ENCODE data around the gene DICER1. TPM values are rescaled to one million over a fixed set of nuclear protein-coding genes. Genes with fewer than 3 reads are reported as not detected.
"Not testable (repeated sequence)": the region's sequence is repeated elsewhere in the genome, so short reads cannot be mapped to it uniquely, and the experiment has no call there.

The DICER1 gene
- total RNA-seq, 1 experiment from 2014 or later: 11.2 TPM

GRCh38 chr14:95190857-95191256 lies 33.5 kb upstream of the DICER1 start:
- no peak for DNase-seq
- Histone ChIP-seq H3K27me3 (no peaks in the 10 kb centered on the region), H3K36me3 (no peaks in the 10 kb centered on the region), H3K9me3 (no peaks in the 10 kb centered on the region), H3K4me3 (no peak overlapping the region)

- Histone ChIP-seq H3K4me3 (no peak overlapping the region), H3K27me3 (no peaks in the 10 kb centered on the region), H3K36me3 (no peaks in the 10 kb centered on the region), H3K9me3 (no peaks in the 10 kb centered on the region)
- DNase-seq: no peak
Measured at GRCh38 chr14:95190346-95190840, 33.1 kb upstream of the DICER1 start.

- Histone ChIP-seq H3K36me3 (no peaks in the 10 kb centered on the region), H3K27me3 (no peaks in the 10 kb centered on the region), H3K9me3 (no peaks in the 10 kb centered on the region), H3K4me3 (no peak overlapping the region)
- DNase-seq: no peak
Measured at GRCh38 chr14:95189367-95190132, 32.2 kb upstream of the DICER1 start.

GRCh38 chr14:95188380-95188779 lies 31.1 kb upstream of the DICER1 start:
- Histone ChIP-seq H3K36me3 (no peaks in the 10 kb centered on the region), H3K4me3 (no peak overlapping the region), H3K9me3 (no peaks in the 10 kb centered on the region), H3K27me3 (no peaks in the 10 kb centered on the region)
- DNase-seq: no peak

GRCh38 chr14:95185767-95186392 lies 28.6 kb upstream of the DICER1 start:
- no peak for DNase-seq
- Histone ChIP-seq H3K36me3 (no peaks in the 10 kb centered on the region), H3K4me3 (no peak overlapping the region)

GRCh38 chr14:95185033-95185766 lies 27.9 kb upstream of the DICER1 start:
- Histone ChIP-seq H3K36me3 (no peaks in the 10 kb centered on the region), H3K4me3 (no peak overlapping the region), H3K27me3 (no peaks in the 10 kb centered on the region), H3K9me3 (no peaks in the 10 kb centered on the region)
- no peak for DNase-seq

More at GRCh38 chr14:95185767-95186392, 28.6 kb upstream of the DICER1 start:
- Histone ChIP-seq H3K27me3 (no peaks in the 10 kb centered on the region), H3K9me3 (no peaks in the 10 kb centered on the region)

GRCh38 chr14:95184413-95184790 lies 27.1 kb upstream of the DICER1 start:
- Histone ChIP-seq H3K9me3 (no peaks in the 10 kb centered on the region), H3K36me3 (no peaks in the 10 kb centered on the region), H3K4me3 (no peak overlapping the region), H3K27me3 (no peaks in the 10 kb centered on the region)
- DNase-seq: no peak

GRCh38 chr14:95183532-95184412 lies 26.4 kb upstream of the DICER1 start:
- Histone ChIP-seq H3K9me3 (no peaks in the 10 kb centered on the region), H3K27me3 (no peaks in the 10 kb centered on the region), H3K36me3 (no peaks in the 10 kb centered on the region), H3K4me3 (no peak overlapping the region)
- no peak for DNase-seq

GRCh38 chr14:95183082-95183481 lies 25.8 kb upstream of the DICER1 start:
- no peaks in the 10 kb centered on the region for H3K9me3 ChIP-seq
- no peaks in the 10 kb centered on the region for H3K36me3 ChIP-seq
- no peaks in the 10 kb centered on the region for H3K27me3 ChIP-seq
- DNase-seq: no peak
- no peak overlapping the region for H3K4me3 ChIP-seq

- H3K4me3 ChIP-seq: no peak overlapping the region
- no peaks in the 10 kb centered on the region for H3K9me3 ChIP-seq
- no peaks in the 10 kb centered on the region for H3K36me3 ChIP-seq
- no peaks in the 10 kb centered on the region for H3K27me3 ChIP-seq
- no peak for DNase-seq
Measured at GRCh38 chr14:95182379-95182778, 25.1 kb upstream of the DICER1 start.

GRCh38 chr14:95180966-95181741 lies 23.8 kb upstream of the DICER1 start:
- Histone ChIP-seq H3K9me3 (no peaks in the 10 kb centered on the region), H3K4me3 (no peak overlapping the region), H3K27me3 (no peaks in the 10 kb centered on the region), H3K36me3 (no peaks in the 10 kb centered on the region)
- DNase-seq: no peak

- not testable (repeated sequence) for H3K4me3 ChIP-seq, DNase-seq, H3K9me3 ChIP-seq, H3K27me3 ChIP-seq, H3K36me3 ChIP-seq
Measured at GRCh38 chr14:95175670-95176069, 18.3 kb upstream of the DICER1 start.

- H3K27me3 ChIP-seq: no peaks in the 10 kb centered on the region
- H3K4me3 ChIP-seq: no peak overlapping the region
- no peaks in the 10 kb centered on the region for H3K36me3 ChIP-seq
- H3K9me3 ChIP-seq: no peaks in the 10 kb centered on the region
- no peak for DNase-seq
Measured at GRCh38 chr14:95174184-95174792, 17.0 kb upstream of the DICER1 start.

- Histone ChIP-seq H3K9me3 (no peaks in the 10 kb centered on the region), H3K27me3 (no peaks in the 10 kb centered on the region), H3K36me3 (no peaks in the 10 kb centered on the region), H3K4me3 (no peak overlapping the region)
- no peak for DNase-seq
Measured at GRCh38 chr14:95173518-95173917, 16.2 kb upstream of the DICER1 start.

GRCh38 chr14:95167177-95167576 lies 9.8 kb upstream of the DICER1 start:
- no peaks in the 10 kb centered on the region for H3K36me3 ChIP-seq
- no peak for DNase-seq
- H3K4me3 ChIP-seq: no peak overlapping the region
- no peaks in the 10 kb centered on the region for H3K27me3 ChIP-seq
- no peaks in the 10 kb centered on the region for H3K9me3 ChIP-seq

- Histone ChIP-seq H3K4me3 (no peak overlapping the region), H3K9me3 (no peaks in the 10 kb centered on the region), H3K27me3 (no peaks in the 10 kb centered on the region), H3K36me3 (no peaks in the 10 kb centered on the region)
- no peak for DNase-seq
Measured at GRCh38 chr14:95165517-95165916, 8.2 kb upstream of the DICER1 start.
